ENCODE data around the gene EGFR. TPM values are rescaled to one million over a fixed set of nuclear protein-coding genes. Genes with fewer than 3 reads are reported as not detected.

Gene EGFR
- polyA plus RNA-seq, 1 donor, result 20.1 TPM

GRCh38 chr7:55061726-55062499 is 43.1 kb downstream of the EGFR start:
- no peak for DNase-seq (ENCODE audit: low read depth)

GRCh38 chr7:55063061-55063460 is 44.2 kb downstream of the EGFR start:
- no peak for DNase-seq (ENCODE audit: low read depth)

- DNase-seq (ENCODE audit: low read depth), result no peak
These were observed 44.8 kb downstream of the EGFR start for GRCh38 chr7:55063633-55064032.

GRCh38 chr7:55065079-55065478 is 46.3 kb downstream of the EGFR start:
- no peak for DNase-seq (ENCODE audit: low read depth)

GRCh38 chr7:55065511-55066229 is 46.9 kb downstream of the EGFR start:
- no peak for DNase-seq (ENCODE audit: low read depth)

- no peak for DNase-seq (ENCODE audit: low read depth)
These were observed 47.7 kb downstream of the EGFR start for GRCh38 chr7:55066524-55066923.

GRCh38 chr7:55066938-55067337 is 48.1 kb downstream of the EGFR start:
- DNase-seq (ENCODE audit: low read depth), result no peak

- DNase-seq (ENCODE audit: low read depth), result no peak
These were observed 48.9 kb downstream of the EGFR start for GRCh38 chr7:55067748-55068147.

- no peak for DNase-seq (ENCODE audit: low read depth)
These were observed 50.5 kb downstream of the EGFR start for GRCh38 chr7:55069271-55069792.

- DNase-seq (ENCODE audit: low read depth), result no peak
These were observed 51.5 kb downstream of the EGFR start for GRCh38 chr7:55070271-55070743.

GRCh38 chr7:55070854-55071253 is 52.0 kb downstream of the EGFR start:
- DNase-seq (ENCODE audit: low read depth), result no peak

GRCh38 chr7:55071411-55072175 is 52.8 kb downstream of the EGFR start:
- DNase-seq (ENCODE audit: low read depth), result no peak

GRCh38 chr7:55072251-55072650 is 53.4 kb downstream of the EGFR start:
- no peak for DNase-seq (ENCODE audit: low read depth)

- no peak for DNase-seq (ENCODE audit: low read depth)
These were observed 54.3 kb downstream of the EGFR start for GRCh38 chr7:55073051-55073511.

GRCh38 chr7:55073976-55074528 is 55.2 kb downstream of the EGFR start:
- no peak for DNase-seq (ENCODE audit: low read depth)

- DNase-seq (ENCODE audit: low read depth), result no peak
These were observed 56.7 kb downstream of the EGFR start for GRCh38 chr7:55075464-55076021.

GRCh38 chr7:55077561-55078410 is 59.0 kb downstream of the EGFR start:
- DNase-seq (ENCODE audit: low read depth), result no peak

- no peak for DNase-seq (ENCODE audit: low read depth)
These were observed 59.9 kb downstream of the EGFR start for GRCh38 chr7:55078465-55079372.

GRCh38 chr7:55080000-55080623 is 61.3 kb downstream of the EGFR start:
- DNase-seq (ENCODE audit: low read depth), result no peak
